ENCODE results near the gene NEDD4L.

NEDD4L gene

GRCh38 chr18:58098706-58099105 lies 54.7 kb downstream of the NEDD4L start:
- no peak for DNase-seq (ENCODE audit: low read depth)
- TF ChIP-seq MAX (IDR thresholded peaks at IDR 0.05; ENCODE audit: low read depth, low read length) = no peak
- no peak for TF ChIP-seq POLR2A (IDR thresholded peaks at IDR 0.05; ENCODE audit: extremely low read depth, insufficient read length)
- TF ChIP-seq CTCF (IDR thresholded peaks at IDR 0.05; ENCODE audit: low read depth, low read length) = no peak
- no peak for TF ChIP-seq MYC (IDR thresholded peaks at IDR 0.05; ENCODE audit: low read depth, low read length)
- no peak overlapping the region for H3K4me3 ChIP-seq (ENCODE audit: low read depth, low read length)

- no peak overlapping the region for H3K4me3 ChIP-seq (ENCODE audit: low read depth, low read length)
- TF ChIP-seq POLR2A (IDR thresholded peaks at IDR 0.05; ENCODE audit: extremely low read depth, insufficient read length) (no peak), MYC (IDR thresholded peaks at IDR 0.05; ENCODE audit: low read depth, low read length) (no peak), MAX (IDR thresholded peaks at IDR 0.05; ENCODE audit: low read depth, low read length) (no peak), CTCF (IDR thresholded peaks at IDR 0.05; ENCODE audit: low read depth, low read length) (no peak)
- no peak for DNase-seq (ENCODE audit: low read depth)
These were observed 56.1 kb downstream of the NEDD4L start for GRCh38 chr18:58100154-58100553.

- DNase-seq (ENCODE audit: low read depth) = no peak
- no peak for TF ChIP-seq POLR2A (IDR thresholded peaks at IDR 0.05; ENCODE audit: extremely low read depth, insufficient read length)
- TF ChIP-seq CTCF (IDR thresholded peaks at IDR 0.05; ENCODE audit: low read depth, low read length) = no peak
- no peak for TF ChIP-seq MAX (IDR thresholded peaks at IDR 0.05; ENCODE audit: low read depth, low read length)
- no peak for TF ChIP-seq MYC (IDR thresholded peaks at IDR 0.05; ENCODE audit: low read depth, low read length)
- no peak overlapping the region for H3K4me3 ChIP-seq (ENCODE audit: low read depth, low read length)
These were observed 57.3 kb downstream of the NEDD4L start for GRCh38 chr18:58101291-58101794.

GRCh38 chr18:58102018-58102417 lies 58.0 kb downstream of the NEDD4L start:
- DNase-seq (ENCODE audit: low read depth) = no peak
- TF ChIP-seq MAX (IDR thresholded peaks at IDR 0.05; ENCODE audit: low read depth, low read length) = no peak
- TF ChIP-seq MYC (IDR thresholded peaks at IDR 0.05; ENCODE audit: low read depth, low read length) = no peak
- TF ChIP-seq CTCF (IDR thresholded peaks at IDR 0.05; ENCODE audit: low read depth, low read length) = no peak
- no peak for TF ChIP-seq POLR2A (IDR thresholded peaks at IDR 0.05; ENCODE audit: extremely low read depth, insufficient read length)
- no peak overlapping the region for H3K4me3 ChIP-seq (ENCODE audit: low read depth, low read length)

GRCh38 chr18:58102875-58103274 lies 58.8 kb downstream of the NEDD4L start:
- no peak overlapping the region for H3K4me3 ChIP-seq (ENCODE audit: low read depth, low read length)
- TF ChIP-seq POLR2A (IDR thresholded peaks at IDR 0.05; ENCODE audit: extremely low read depth, insufficient read length) = no peak
- TF ChIP-seq MAX (IDR thresholded peaks at IDR 0.05; ENCODE audit: low read depth, low read length) = no peak
- no peak for TF ChIP-seq CTCF (IDR thresholded peaks at IDR 0.05; ENCODE audit: low read depth, low read length)
- TF ChIP-seq MYC (IDR thresholded peaks at IDR 0.05; ENCODE audit: low read depth, low read length) = no peak
- DNase-seq (ENCODE audit: low read depth) = no peak
